DOHH2 (cell line): ENCODE data around the gene ETFDH.

Experiments used
- CTCF ChIP-seq: fragments of 200-600 bp; sonication (generic); IDR thresholded peaks from one replicate; pipeline ENCODE4 v1.5.1; 2014; ENCODE audit warnings: antibody characterized with exemption, mild to moderate bottlenecking, low read depth, low read length; ENCODE audit not compliant: poor library complexity, severe bottlenecking
- EZH2phosphoT487 ChIP-seq: fragments of 200-600 bp; sonication (generic); IDR thresholded peaks from 2 replicates; pipeline ENCODE4 v1.6.1; 2017; ENCODE audit warnings: borderline replicate concordance, mild to moderate bottlenecking, antibody characterized with exemption, low read length, moderate library complexity, mixed read lengths

GRCh38 chr4:158715802-158716201 lies 43.7 kb downstream of the ETFDH start:
- no peak for TF ChIP-seq CTCF
- no peak for TF ChIP-seq EZH2phosphoT487
